ENCODE results near the gene C6orf120. TPM values are rescaled to one million over a fixed set of nuclear protein-coding genes. Genes with fewer than 3 reads are reported as not detected.

The C6orf120 gene
- total RNA-seq, 1 donor from 2014 or later = 41.2 TPM

DNA sequence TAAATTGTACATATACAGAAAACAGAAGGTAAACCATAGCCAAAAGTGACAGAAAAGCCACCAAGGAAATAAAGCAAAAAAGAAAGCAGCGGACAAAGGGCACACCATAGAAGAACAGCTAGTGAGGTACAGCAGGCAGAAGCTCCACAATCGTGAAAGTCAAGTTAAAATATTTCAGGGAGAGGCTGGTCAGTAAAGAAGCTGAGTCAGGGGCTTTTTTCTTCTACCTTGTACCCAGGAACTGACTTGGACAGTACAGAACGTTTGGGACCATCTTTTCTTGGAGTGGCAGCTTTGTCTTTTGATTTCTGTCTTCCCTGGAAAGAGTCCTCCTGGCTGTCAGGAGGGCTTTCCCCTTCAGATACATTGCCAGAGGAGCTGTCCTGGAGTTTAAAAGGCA lies 8.1 kb downstream of the C6orf120 start:
- no peak overlapping the region for H3K4me3 ChIP-seq (ENCODE audit: low read depth, low read length)
- DNase-seq (ENCODE audit: low read depth) = no peak
- TF ChIP-seq CTCF (conservative IDR thresholded peaks at IDR 0.05; ENCODE audit: low read depth, low read length) = no peak

- DNase-seq (ENCODE audit: low read depth) = no peak
- no peak for TF ChIP-seq CTCF (conservative IDR thresholded peaks at IDR 0.05; ENCODE audit: low read depth, low read length)
- H3K4me3 ChIP-seq (ENCODE audit: low read depth, low read length) = no peak overlapping the region
Observed at GRCh38 chr6:169714178-169714577, 12.3 kb downstream of the C6orf120 start.

DNA sequence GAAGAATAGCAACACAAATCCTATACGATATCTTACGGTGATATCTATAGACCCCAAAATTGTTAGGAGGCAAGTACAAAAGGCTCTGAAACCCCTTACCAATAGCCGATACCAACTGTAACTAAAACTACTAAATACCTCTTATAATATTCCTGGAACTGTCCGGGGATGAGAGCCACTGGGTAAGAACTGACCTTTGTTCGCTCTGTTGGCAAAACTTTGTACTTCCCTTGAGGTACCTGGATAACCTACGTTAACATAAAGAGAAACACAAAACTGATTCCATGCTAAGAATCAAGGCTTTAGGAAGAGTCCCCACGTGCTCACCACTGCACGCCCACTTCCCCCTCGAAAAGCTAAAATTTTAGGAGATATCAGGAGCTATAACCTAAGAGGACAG lies 12.7 kb downstream of the C6orf120 start:
- no peak for TF ChIP-seq CTCF (conservative IDR thresholded peaks at IDR 0.05; ENCODE audit: low read depth, low read length)
- no peak overlapping the region for H3K4me3 ChIP-seq (ENCODE audit: low read depth, low read length)
- DNase-seq (ENCODE audit: low read depth) = no peak

GRCh38 chr6:169719117-169719516 lies 17.2 kb downstream of the C6orf120 start:
- TF ChIP-seq CTCF (conservative IDR thresholded peaks at IDR 0.05; ENCODE audit: low read depth, low read length) = no peak
- DNase-seq (ENCODE audit: low read depth) = no peak

DNA sequence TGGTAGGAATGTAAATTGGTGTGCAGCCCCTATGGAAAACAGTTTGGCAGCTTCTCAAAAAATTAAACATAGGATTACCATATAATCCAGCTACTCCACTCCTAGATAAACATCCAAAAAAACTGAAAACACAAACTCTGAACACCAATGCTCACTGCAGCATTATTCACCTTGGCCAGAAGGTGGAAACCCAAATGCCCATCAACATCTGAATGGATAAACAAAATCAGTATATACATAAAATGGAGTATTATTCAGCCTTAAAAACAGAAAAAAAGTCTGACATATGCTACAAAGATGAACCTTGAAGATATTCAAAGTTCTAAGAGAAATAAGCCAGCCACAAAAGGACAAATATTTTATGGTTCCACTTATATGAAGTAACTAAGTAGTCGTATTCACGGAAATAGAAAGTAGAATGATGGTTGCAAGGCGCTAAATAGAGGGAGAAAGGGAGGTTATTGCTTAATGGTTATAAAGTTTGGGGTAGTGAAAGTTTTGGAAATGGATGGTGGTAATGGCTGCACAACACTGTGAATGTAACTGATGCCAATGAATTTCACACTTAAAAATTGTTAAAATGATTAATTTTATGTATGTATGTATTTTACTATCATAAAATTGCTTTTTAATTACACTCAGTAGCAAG lies 18.4 kb downstream of the C6orf120 start:
- no peak overlapping the region for H3K4me3 ChIP-seq (ENCODE audit: low read depth, low read length)
- TF ChIP-seq CTCF (conservative IDR thresholded peaks at IDR 0.05; ENCODE audit: low read depth, low read length) = peak; percentile 33
- no peak for DNase-seq (ENCODE audit: low read depth)

More at GRCh38 chr6:169719117-169719516, 17.2 kb downstream of the C6orf120 start:
- H3K4me3 ChIP-seq (ENCODE audit: low read depth, low read length) = no peak overlapping the region

DNA sequence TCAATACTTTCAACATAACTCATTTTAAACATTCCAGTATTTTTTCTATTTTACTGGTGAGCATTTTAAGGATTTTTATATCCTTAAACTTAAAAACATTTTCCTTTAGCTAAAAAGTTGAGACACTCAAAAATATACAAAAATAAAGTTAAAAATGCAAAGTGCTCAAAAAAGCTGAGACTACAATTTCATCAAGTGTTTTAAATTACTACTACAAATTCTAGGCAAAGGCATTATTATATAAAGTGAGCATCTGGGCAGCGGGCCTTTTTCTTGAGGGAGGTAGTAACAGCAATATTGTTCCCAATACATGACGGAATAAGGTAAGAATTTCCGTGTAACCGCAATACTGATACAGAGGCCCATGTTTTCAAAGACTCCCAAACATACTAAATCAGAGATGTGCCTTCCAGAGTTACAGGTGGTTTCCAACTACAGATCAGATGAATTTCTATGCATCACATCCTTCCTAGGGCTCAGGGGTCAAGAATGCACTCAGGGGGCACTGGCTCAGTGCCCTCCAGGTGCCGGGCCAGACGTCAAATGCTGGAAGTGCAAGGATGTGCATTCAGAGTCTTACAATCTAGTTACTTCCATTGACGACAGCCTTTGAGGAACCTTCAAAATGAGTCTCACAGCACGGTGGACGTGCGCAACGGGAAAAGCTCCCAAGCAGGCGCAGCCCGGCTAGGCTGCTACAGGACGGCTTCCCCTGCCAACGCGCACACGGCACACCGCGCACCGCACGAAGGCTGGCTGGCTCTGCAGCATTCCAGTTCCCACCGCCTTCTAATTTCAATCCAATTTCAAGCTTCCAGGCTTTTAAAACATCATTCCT lies 20.7 kb downstream of the C6orf120 start:
- peak overlapping the region; percentile 74 for H3K4me3 ChIP-seq (ENCODE audit: low read depth, low read length)
- DNase-seq (ENCODE audit: low read depth) = no peak
- no peak for TF ChIP-seq CTCF (conservative IDR thresholded peaks at IDR 0.05; ENCODE audit: low read depth, low read length)

All from epithelial cell of proximal tubule (primary cell).